Brain pericyte (primary cell): ENCODE measurements around the gene IQCH.

Experiments
- DNase-seq: peaks from one replicate; pipeline ENCODE4 v3.0.0-alpha.2; 2012; ENCODE audit warnings: low read depth, low spot score

IQCH gene

GRCh38 chr15:67254238-67255175 is at the start of gene IQCH, which contains the start of gene AAGAB:
TSS of gene IQCH (plus strand) at chr15:67254786. CDS start at chr15:67254897, 111 bp downstream.
TSS of gene AAGAB (minus strand) at chr15:67254661. CDS start at chr15:67254631, 30 bp downstream.
- peak; percentile 90 for DNase-seq

GRCh38 chr15:67207555-67208207 is 46.9 kb upstream of the IQCH start:
- DNase-seq = no peak

GRCh38 chr15:67208396-67208795 is 46.2 kb upstream of the IQCH start:
- no peak for DNase-seq

GRCh38 chr15:67210555-67211168 is 43.9 kb upstream of the IQCH start:
- DNase-seq = no peak

- no peak for DNase-seq
Observed at GRCh38 chr15:67212684-67213367, 41.8 kb upstream of the IQCH start.

GRCh38 chr15:67215102-67215501 is 39.5 kb upstream of the IQCH start:
- no peak for DNase-seq

- no peak for DNase-seq
Observed at GRCh38 chr15:67216859-67217258, 37.7 kb upstream of the IQCH start.

- DNase-seq = no peak
Observed at GRCh38 chr15:67218428-67218827, 36.2 kb upstream of the IQCH start.

GRCh38 chr15:67219288-67219687 is 35.3 kb upstream of the IQCH start:
- no peak for DNase-seq

GRCh38 chr15:67224889-67225288 is 29.7 kb upstream of the IQCH start:
- DNase-seq = no peak

GRCh38 chr15:67225336-67225735 is 29.2 kb upstream of the IQCH start:
- no peak for DNase-seq

GRCh38 chr15:67227431-67227830 is 27.2 kb upstream of the IQCH start:
- DNase-seq = no peak

- no peak for DNase-seq
Observed at GRCh38 chr15:67227846-67228245, 26.7 kb upstream of the IQCH start.

- DNase-seq = no peak
Observed at GRCh38 chr15:67228286-67228685, 26.3 kb upstream of the IQCH start.

GRCh38 chr15:67230504-67230903 is 24.1 kb upstream of the IQCH start:
- no peak for DNase-seq

GRCh38 chr15:67232591-67232990 is 22.0 kb upstream of the IQCH start:
- no peak for DNase-seq

GRCh38 chr15:67240235-67241131 is 14.1 kb upstream of the IQCH start:
- DNase-seq = no peak

GRCh38 chr15:67241132-67241855 is 13.3 kb upstream of the IQCH start:
- no peak for DNase-seq

- no peak for DNase-seq
Observed at GRCh38 chr15:67242708-67243111, 11.9 kb upstream of the IQCH start.

- no peak for DNase-seq
Observed at GRCh38 chr15:67244971-67245478, 9.6 kb upstream of the IQCH start.
